Activated T-cell treated with anti-CD3 and anti-CD28 coated beads for 4 hours (primary cell): ENCODE measurements around the gene IFITM2.
"Not testable (repeated sequence)": the region's sequence is repeated elsewhere in the genome, so short reads cannot be mapped to it uniquely, and the experiment has no call there.

Source experiments
- DNase-seq: peaks from one replicate; pipeline ENCODE4 v3.0.0-alpha.2; 2020

The IFITM2 gene

GRCh38 chr11:311013-311748 lies 3.6 kb downstream of the IFITM2 start:
- not testable (repeated sequence) for DNase-seq

GRCh38 chr11:312092-312816 lies 4.6 kb downstream of the IFITM2 start:
- no peak for DNase-seq

GRCh38 chr11:313304-313786 lies 5.7 kb downstream of the IFITM2 start:
- no peak for DNase-seq

- DNase-seq = no peak
These were observed 6.4 kb downstream of the IFITM2 start, which contains the start of gene IFITM1 for GRCh38 chr11:313787-314553. TSS of gene IFITM1 (plus strand) at chr11:314040. CDS start at chr11:314171, 131 bp downstream.

- DNase-seq = not testable (repeated sequence)
These were observed 6.9 kb downstream of the IFITM2 start for GRCh38 chr11:314554-314875.

GRCh38 chr11:315051-315481 lies 7.5 kb downstream of the IFITM2 start:
- no peak for DNase-seq

GRCh38 chr11:315516-315994 lies 7.9 kb downstream of the IFITM2 start:
- DNase-seq = no peak

- DNase-seq = no peak
These were observed 8.6 kb downstream of the IFITM2 start for GRCh38 chr11:316031-316701.

GRCh38 chr11:316891-317301 lies 9.3 kb downstream of the IFITM2 start:
- DNase-seq = no peak

GRCh38 chr11:317668-318404 lies 10.2 kb downstream of the IFITM2 start:
- DNase-seq = not testable (repeated sequence)

GRCh38 chr11:318405-319120 lies 10.9 kb downstream of the IFITM2 start:
- not testable (repeated sequence) for DNase-seq

- DNase-seq = not testable (repeated sequence)
These were observed 11.7 kb downstream of the IFITM2 start for GRCh38 chr11:319121-319887.

GRCh38 chr11:319888-320273 lies 12.3 kb downstream of the IFITM2 start:
- DNase-seq = not testable (repeated sequence)

GRCh38 chr11:324156-324555 lies 16.5 kb downstream of the IFITM2 start:
- DNase-seq = no peak

- DNase-seq = not testable (repeated sequence)
These were observed 17.2 kb downstream of the IFITM2 start for GRCh38 chr11:324593-325517.

GRCh38 chr11:325796-326591 lies 18.4 kb downstream of the IFITM2 start:
- no peak for DNase-seq

- DNase-seq = no peak
These were observed 18.9 kb downstream of the IFITM2 start for GRCh38 chr11:326592-326841.

- no peak for DNase-seq
These were observed 19.4 kb downstream of the IFITM2 start for GRCh38 chr11:326842-327580.
